ENCODE data around the gene SLC13A4. TPM values are rescaled to one million over a fixed set of nuclear protein-coding genes. Genes with fewer than 3 reads are reported as not detected.

SLC13A4 gene
- total and polyA plus RNA-seq, 2 of the 13 experiments (the other 11 are each of a cell fraction or from before 2014, with no cell fraction given), result 0.04 TPM; not detected in 1

GRCh38 chr7:135662373-135663114 lies 65.4 kb downstream of the SLC13A4 start, which contains the start of gene STMP1 (continued):
- peak; percentile 96 for TF ChIP-seq ZFX (CRISPR knock-in tag; IDR thresholded peaks at IDR 0.05; ENCODE audit: low read depth)
- TF ChIP-seq JARID2 (CRISPR knock-in tag; IDR thresholded peaks at IDR 0.05; ENCODE audit: insufficient replicate concordance), result no peak
- TF ChIP-seq ZNF891 (CRISPR knock-in tag; IDR thresholded peaks at IDR 0.05), result peak; percentile 79; the same call in 1 of the 2 replicates
- TF ChIP-seq FOXK1 (CRISPR knock-in tag; IDR thresholded peaks at IDR 0.05; ENCODE audit: borderline replicate concordance, low read depth), result peak; percentile 62; the same call in 1 of the 2 replicates
- peak; percentile 95; the same call in 1 of the 2 replicates for TF ChIP-seq ZNF674 (CRISPR knock-in tag; IDR thresholded peaks at IDR 0.05; ENCODE audit: low read depth)
- 0 out of 2 replicates have a peak, but pooled peaks have one; percentile 19 for TF ChIP-seq ZNF253 (CRISPR knock-in tag; IDR thresholded peaks at IDR 0.05; ENCODE audit: borderline replicate concordance)
- TF ChIP-seq NFKB2 (CRISPR knock-in tag; IDR thresholded peaks at IDR 0.05; ENCODE audit: borderline replicate concordance), result peak; percentile 94; the same call in 1 of the 2 replicates
- no peak for TF ChIP-seq ZKSCAN1 (IDR thresholded peaks at IDR 0.05; ENCODE audit: low read length)
- no peak for TF ChIP-seq ATM (IDR thresholded peaks at IDR 0.05; ENCODE audit: borderline replicate concordance)
- TF ChIP-seq ZNF276 (CRISPR knock-in tag; IDR thresholded peaks at IDR 0.05; ENCODE audit: low read depth), result no peak
- TF ChIP-seq, protein P1, sequence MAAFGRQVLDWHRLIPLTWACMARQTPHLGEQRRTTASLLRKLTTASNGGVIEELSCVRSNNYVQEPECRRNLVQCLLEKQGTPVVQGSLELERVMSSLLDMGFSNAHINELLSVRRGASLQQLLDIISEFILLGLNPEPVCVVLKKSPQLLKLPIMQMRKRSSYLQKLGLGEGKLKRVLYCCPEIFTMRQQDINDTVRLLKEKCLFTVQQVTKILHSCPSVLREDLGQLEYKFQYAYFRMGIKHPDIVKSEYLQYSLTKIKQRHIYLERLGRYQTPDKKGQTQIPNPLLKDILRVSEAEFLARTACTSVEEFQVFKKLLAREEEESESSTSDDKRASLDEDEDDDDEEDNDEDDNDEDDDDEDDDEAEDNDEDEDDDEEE (CRISPR knock-in tag; IDR thresholded peaks at IDR 0.05), result peak; percentile 85; the same call in 1 of the 2 replicates
- peak; percentile 85 for TF ChIP-seq SP5 (CRISPR knock-in tag; IDR thresholded peaks at IDR 0.05; ENCODE audit: borderline replicate concordance, low read depth)
- TF ChIP-seq MIXL1 (CRISPR knock-in tag; IDR thresholded peaks at IDR 0.05), result peak; percentile 13; the same call in 1 of the 2 replicates
- peak; percentile 81 to 95 for TF ChIP-seq POLR2A (IDR thresholded peaks at IDR 0.05; ENCODE audit: insufficient read depth in 1 of 2, low read depth in 2 of 2, low read length in 2 of 2)
- peak; percentile 91 for TF ChIP-seq RBM39 (IDR thresholded peaks at IDR 0.05; ENCODE audit: low read depth, low read length, poor library complexity, severe bottlenecking)
- TF ChIP-seq ZNF441 (CRISPR knock-in tag; IDR thresholded peaks at IDR 0.05; ENCODE audit: borderline replicate concordance), result peak; percentile 15; the same call in 1 of the 2 replicates
- TF ChIP-seq ZFP82 (CRISPR knock-in tag; IDR thresholded peaks at IDR 0.05; ENCODE audit: borderline replicate concordance), result 0 out of 2 replicates have a peak, but pooled peaks have one; percentile 23
- TF ChIP-seq ATF2 (CRISPR knock-in tag; IDR thresholded peaks at IDR 0.05), result peak; percentile 59; the same call in 1 of the 2 replicates
- peak; percentile 99 for TF ChIP-seq NR2C2 (CRISPR knock-in tag; IDR thresholded peaks at IDR 0.05; ENCODE audit: borderline replicate concordance)
- peak; percentile 93 for TF ChIP-seq HOXD1 (CRISPR knock-in tag; IDR thresholded peaks at IDR 0.05)
- 0 out of 2 replicates have a peak, but pooled peaks have one; percentile 63 for TF ChIP-seq ZBTB43 (CRISPR knock-in tag; conservative IDR thresholded peaks at IDR 0.05)
- TF ChIP-seq ATAD3A (CRISPR knock-in tag; IDR thresholded peaks at IDR 0.05), result no peak
- no peak for TF ChIP-seq TCF7L2 (IDR thresholded peaks at IDR 0.05; ENCODE audit: low read depth, low read length)
- TF ChIP-seq, protein P2, sequence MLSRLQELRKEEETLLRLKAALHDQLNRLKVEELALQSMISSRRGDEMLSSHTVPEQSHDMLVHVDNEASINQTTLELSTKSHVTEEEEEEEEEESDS (CRISPR knock-in tag; IDR thresholded peaks at IDR 0.05; ENCODE audit: borderline replicate concordance), result peak; percentile 62; the same call in 1 of the 2 replicates

Measured in HepG2 (cell line).